HG03103 (cell line): ENCODE data around the gene IKBKG.
A peak's percentile ranks its signal among the peaks of the same experiment; 100 is the strongest.
"Not testable (repeated sequence)": the region's sequence is repeated elsewhere in the genome, so short reads cannot be mapped to it uniquely, and the experiment has no call there.

Experiments used
- ATAC-seq: cut with Tn5 transposase; IDR thresholded peaks from one replicate; pipeline ENCODE4 v1.9.1; 2021; ENCODE audit warnings: low read depth; ENCODE audit not compliant: unreplicated experiment

IKBKG gene

GRCh38 chrX:154525606-154526490, 21.6 kb upstream of the IKBKG start:
- no peak for ATAC-seq

- no peak for ATAC-seq
These were observed 20.3 kb upstream of the IKBKG start for GRCh38 chrX:154526901-154527675.

- no peak for ATAC-seq
These were observed 18.2 kb upstream of the IKBKG start for GRCh38 chrX:154529206-154529612.

- no peak for ATAC-seq
These were observed 17.1 kb upstream of the IKBKG start for GRCh38 chrX:154530286-154530685.

GRCh38 chrX:154531626-154532025, 15.8 kb upstream of the IKBKG start:
- ATAC-seq, result no peak

GRCh38 chrX:154532690-154533089, 14.7 kb upstream of the IKBKG start:
- no peak for ATAC-seq

- ATAC-seq, result peak; percentile 70
These were observed 12.7 kb upstream of the IKBKG start for GRCh38 chrX:154534526-154535322.

- no peak for ATAC-seq
These were observed 11.5 kb upstream of the IKBKG start for GRCh38 chrX:154535892-154536291.

GRCh38 chrX:154539077-154539476, 8.3 kb upstream of the IKBKG start:
- no peak for ATAC-seq

GRCh38 chrX:154540365-154540764, 7.1 kb upstream of the IKBKG start:
- ATAC-seq, result not testable (repeated sequence)

- no peak for ATAC-seq
These were observed 6.4 kb upstream of the IKBKG start for GRCh38 chrX:154540897-154541535.

- no peak for ATAC-seq
These were observed 5.9 kb upstream of the IKBKG start for GRCh38 chrX:154541589-154541895.

- ATAC-seq, result no peak
These were observed 5.3 kb upstream of the IKBKG start for GRCh38 chrX:154541896-154542722.

- no peak for ATAC-seq
These were observed 4.5 kb upstream of the IKBKG start for GRCh38 chrX:154542723-154543424.

- ATAC-seq, result no peak
These were observed 1.6 kb upstream of the IKBKG start for GRCh38 chrX:154545673-154546274.

- ATAC-seq, result peak; percentile 40
These were observed 821 bp upstream of the IKBKG start, which contains the start of gene G6PD for GRCh38 chrX:154546354-154547244. Gene G6PD (minus strand): TSS chrX:154546846. CDS start chrX:154546155, 691 bp downstream.

GRCh38 chrX:154548028-154548316, 552 bp downstream of the IKBKG start:
- ATAC-seq, result no peak

GRCh38 chrX:154549766-154550165, 2.3 kb downstream of the IKBKG start:
- ATAC-seq, result no peak
